Motor neuron (in vitro differentiated cells): Measurements from ENCODE around the gene PLCG1. TPM values are rescaled to one million over a fixed set of nuclear protein-coding genes. Genes with fewer than 3 reads are reported as not detected.

ENCODE experiments used
- ATAC-seq, 8 experiments: fragments of 200-7000 bp; cut with Tn5 transposase; replicated peaks in 6 of 8; 2 replicates each; pipeline ENCODE4 v1.8.0; 2021; ENCODE audit warnings: mild to moderate bottlenecking in 8 of 8, moderate library complexity in 8 of 8
- H3K27ac ChIP-seq, 2 donors: fragments of 250-450 bp; sonication (Bioruptor Pico); 2 replicates each; pipeline ENCODE4 v1.9.0; 2021; ENCODE audit warnings: antibody characterized with exemption in 2 of 2, mild to moderate bottlenecking in 2 of 2, moderate library complexity in 1 of 2
- H3K4me1 ChIP-seq, 2 donors: fragments of 250-450 bp; sonication (Bioruptor Pico); replicated peaks in 1 of 2; 2 replicates each; pipeline ENCODE4 v1.6.1; 2021; ENCODE audit warnings: antibody characterized with exemption in 2 of 2, mild to moderate bottlenecking in 2 of 2, moderate library complexity in 1 of 2
- H3K4me3 ChIP-seq, 5 donors: fragments of 250-450 bp; sonication (Bioruptor Pico); 2 replicates each; pipeline ENCODE4 v1.9.0; 2021; ENCODE audit warnings: antibody characterized with exemption in 5 of 5, mild to moderate bottlenecking in 5 of 5, moderate library complexity in 4 of 5
- WGBS, 10 experiments: fragments of 450-650 bp; shearing (Covaris generic); methylation state at CpG; one replicate each; pipeline ENCODE4 v1.0.0; 2022; 5-methylcytosine and 5-hydroxymethylcytosine counted together
- in situ Hi-C, 9 experiments: fragments of 400-800 bp; cut with MboI; loops; one replicate each; pipeline ENCODE4 v1.15.0; 2021; ENCODE audit warnings: low sequenced_read_pairs in 9 of 9, low pct_unique_long_range_greater_than_20kb in 2 of 9; ENCODE audit not compliant: unreplicated experiment in 9 of 9
- total RNA-seq, 8 experiments: library from RNA; unstranded; fragments of 300-600 nt; gene quantifications; 2 replicates each; pipeline versions ENCODE4 v1.2.3 to v1.2.4, GENCODE V29; 2022

PLCG1 gene
- total RNA-seq, 8 experiments from 2014 or later = 17.4 to 135 (median 83.0) TPM

GRCh38 chr20:41167118-41167470 lies 29.8 kb downstream of the PLCG1 start:
- no peak for ATAC-seq
- H3K4me3 ChIP-seq = no peak overlapping the region
- in situ Hi-C loops = loop anchor here in 2 of 9 experiments (25.0 kb wide), 1 partner anchor 170 kb away; the partner anchor contains the start of gene LPIN3 (in 2 of the 2)
- 67 to 100% (median 100%) methylated on average over 1 to 2 of the region's 3 CpGs; no CpG with 5 or more reads in 7 of the 10 experiments for WGBS, 10 experiments
- H3K4me1 ChIP-seq = no peaks in the 10 kb centered on the region
- H3K27ac ChIP-seq = no peak overlapping the region

- H3K4me1 ChIP-seq = no peaks in the 10 kb centered on the region
- no peak for ATAC-seq
- H3K4me3 ChIP-seq = no peak overlapping the region
- in situ Hi-C loops = loop anchor here in 2 of 9 experiments (25.0 kb wide), 1 partner anchor 170 kb away; the partner anchor contains the start of gene LPIN3 (in 2 of the 2)
- H3K27ac ChIP-seq = no peak overlapping the region
- WGBS, 10 experiments = 80 to 100% (median 90%) methylated on average over 1 to 5 of the region's 11 CpGs; no CpG with 5 or more reads in 6 of the 10 experiments
These were observed 30.3 kb downstream of the PLCG1 start for GRCh38 chr20:41167481-41168253.

DNA sequence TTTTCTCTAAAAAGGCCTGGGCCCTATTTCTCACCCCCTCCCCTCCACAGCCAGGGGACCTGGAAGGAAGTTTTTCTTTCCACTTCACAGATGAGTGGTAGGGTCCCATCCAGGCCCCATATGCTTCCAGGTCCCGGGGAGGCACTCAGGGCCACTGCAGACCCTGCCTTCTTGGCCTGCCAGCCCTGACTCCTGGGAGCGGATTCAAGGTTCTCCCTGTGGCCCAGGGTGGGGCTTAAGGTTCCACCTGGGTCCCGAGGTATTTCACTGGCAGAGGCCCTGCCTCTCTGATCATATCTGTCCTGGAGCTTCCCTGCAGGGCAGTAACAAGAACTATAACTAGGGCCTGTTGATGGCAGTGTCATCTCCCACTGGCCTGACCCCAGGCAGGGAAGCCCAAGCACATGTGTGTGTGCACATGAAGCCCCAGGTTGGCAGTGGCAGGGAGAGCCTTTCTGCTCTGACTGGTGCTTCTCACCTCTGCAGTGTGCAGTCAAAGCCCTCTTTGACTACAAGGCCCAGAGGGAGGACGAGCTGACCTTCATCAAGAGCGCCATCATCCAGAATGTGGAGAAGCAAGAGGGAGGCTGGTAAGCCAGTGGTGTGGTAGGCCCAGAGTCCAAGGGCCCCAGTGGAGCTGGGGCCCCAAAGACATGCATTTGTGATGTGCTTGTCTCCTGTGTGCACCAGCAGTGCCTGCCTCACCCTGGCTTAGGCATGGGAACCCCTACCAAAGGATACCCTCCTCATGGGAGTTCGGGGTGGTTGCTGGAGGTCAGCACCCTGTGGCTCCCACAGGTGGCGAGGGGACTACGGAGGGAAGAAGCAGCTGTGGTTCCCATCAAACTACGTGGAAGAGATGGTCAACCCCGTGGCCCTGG lies 31.2 kb downstream of the PLCG1 start:
- ATAC-seq = no peak
- Histone ChIP-seq H3K4me3 (no peak overlapping the region), H3K4me1 (no peaks in the 10 kb centered on the region), H3K27ac (no peak overlapping the region)
- in situ Hi-C loops = loop anchor here in 2 of 9 experiments (25.0 kb wide), 1 partner anchor 169 kb away; the partner anchor contains the start of gene LPIN3 (in 2 of the 2)
- WGBS, 10 experiments = 96 to 100% (median 100%) methylated on average over 1 to 5 of the region's 10 CpGs; no CpG with 5 or more reads in 5 of the 10 experiments

- no peaks in the 10 kb centered on the region for H3K4me1 ChIP-seq
- H3K4me3 ChIP-seq = no peak overlapping the region
- in situ Hi-C loops = loop anchor here in 2 of 9 experiments (25.0 kb wide), 1 partner anchor 168 kb away; the partner anchor contains the start of gene LPIN3 (in 2 of the 2)
- H3K27ac ChIP-seq = no peak overlapping the region
- no peak for ATAC-seq
- WGBS, 10 experiments = 83 to 100% (median 100%) methylated on average over 1 to 4 of the region's 9 CpGs; no CpG with 5 or more reads in 6 of the 10 experiments
These were observed 31.9 kb downstream of the PLCG1 start for GRCh38 chr20:41169162-41169690.

GRCh38 chr20:41169791-41170351 lies 32.5 kb downstream of the PLCG1 start:
- ATAC-seq = peak in 2 of 8 experiments; percentile 49 to 57
- in situ Hi-C loops = loop anchor here in 7 of 9 experiments (10.0 to 25.0 kb wide), 3 partner anchors 165 to 175 kb away; partner anchors contain the start of gene LPIN3 (in 3 of the 7)
- H3K27ac ChIP-seq = no peak overlapping the region
- no peaks in the 10 kb centered on the region for H3K4me1 ChIP-seq
- H3K4me3 ChIP-seq = no peak overlapping the region
- 20 to 100% (median 91%) methylated on average over 1 to 11 of the region's 14 CpGs; no CpG with 5 or more reads in 4 of the 10 experiments for WGBS, 10 experiments

DNA sequence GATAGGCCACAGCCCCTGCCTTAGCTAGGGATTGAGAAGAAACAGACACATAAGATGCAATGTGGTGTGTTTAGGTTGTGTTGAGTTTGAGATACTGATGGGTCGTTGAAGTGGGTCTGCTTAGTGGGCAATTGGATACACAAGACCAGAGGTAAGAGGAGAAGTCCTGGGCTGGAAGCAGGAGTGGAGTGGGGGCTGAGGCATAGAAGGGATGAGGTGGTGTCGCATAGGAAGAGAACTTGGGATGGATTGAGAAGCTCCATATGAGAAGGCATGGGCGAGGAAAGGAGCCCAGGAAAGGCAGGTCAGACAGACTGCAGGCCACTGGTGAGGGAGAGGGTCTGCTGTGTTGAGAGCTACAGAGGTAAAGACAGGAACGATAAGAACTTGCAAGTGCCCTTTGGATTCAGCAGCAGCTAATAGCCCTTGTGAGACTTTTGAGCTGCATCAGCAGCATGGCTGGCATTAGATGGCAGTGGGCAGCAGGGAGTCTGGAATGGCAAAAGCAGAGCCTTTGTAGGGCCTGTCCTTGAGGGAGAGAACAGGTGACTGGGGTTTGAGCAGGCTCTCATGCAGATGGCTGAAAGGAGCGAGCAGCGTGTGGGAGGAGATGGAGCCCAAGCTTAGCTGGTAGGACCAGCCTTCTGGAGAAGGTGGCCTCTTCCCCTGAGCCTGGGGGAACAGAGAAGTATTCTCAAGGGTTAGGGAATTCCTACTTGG lies 33.2 kb downstream of the PLCG1 start:
- in situ Hi-C loops = loop anchor here in 7 of 9 experiments (10.0 to 25.0 kb wide), 3 partner anchors 164 to 174 kb away; partner anchors contain the start of gene LPIN3 (in 3 of the 7)
- Histone ChIP-seq H3K4me3 (no peak overlapping the region), H3K27ac (no peak overlapping the region), H3K4me1 (no peaks in the 10 kb centered on the region)
- WGBS, 10 experiments = 67 to 100% (median 98%) methylated on average over 1 to 6 of the region's 6 CpGs; no CpG with 5 or more reads in 2 of the 10 experiments
- ATAC-seq = no peak

DNA sequence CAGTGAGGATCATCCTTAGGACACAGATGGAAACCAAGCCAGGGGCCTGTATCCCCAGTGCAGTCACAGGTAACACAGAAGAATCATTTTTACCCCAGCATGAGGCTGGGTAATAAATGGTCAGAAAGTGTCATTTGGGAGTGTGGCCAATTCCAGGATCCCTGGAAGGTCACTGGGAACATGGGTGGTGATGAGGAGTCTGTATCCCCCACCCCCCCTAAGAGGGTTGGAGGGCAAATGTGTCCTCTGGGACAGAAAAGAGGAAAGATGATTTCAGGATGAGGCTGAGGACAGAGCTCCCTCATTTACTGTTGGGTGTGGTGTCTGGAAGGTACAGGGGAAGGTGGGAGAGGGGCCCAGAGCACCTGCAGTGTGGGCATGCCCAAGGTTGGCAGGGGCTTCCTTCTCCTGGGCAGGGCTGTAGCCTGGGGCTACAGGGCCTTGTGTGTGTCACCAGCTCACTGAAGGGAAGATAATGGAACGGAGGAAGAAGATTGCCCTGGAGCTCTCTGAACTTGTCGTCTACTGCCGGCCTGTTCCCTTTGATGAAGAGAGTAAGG lies 34.5 kb downstream of the PLCG1 start:
- no peak overlapping the region for H3K27ac ChIP-seq
- no peak for ATAC-seq
- no peaks in the 10 kb centered on the region for H3K4me1 ChIP-seq
- WGBS, 10 experiments = 10 to 100% (median 79%) methylated on average over 1 to 3 of the region's 3 CpGs; no CpG with 5 or more reads in 5 of the 10 experiments
- H3K4me3 ChIP-seq = no peak overlapping the region
- in situ Hi-C loops = loop anchor here in 7 of 9 experiments (10.0 to 25.0 kb wide), 3 partner anchors 163 to 173 kb away; partner anchors contain the start of gene LPIN3 (in 3 of the 7)

GRCh38 chr20:41172296-41173140 lies 35.2 kb downstream of the PLCG1 start:
- 41 to 92% (median 81%) methylated on average over 2 to 7 of the region's 18 CpGs; no CpG with 5 or more reads in 3 of the 10 experiments for WGBS, 10 experiments
- no peak overlapping the region for H3K4me3 ChIP-seq
- ATAC-seq = peak in 7 of 8 experiments; percentile 4 to 54 (median 48)
- in situ Hi-C loops = loop anchor here in 7 of 9 experiments (10.0 to 25.0 kb wide), 3 partner anchors 162 to 172 kb away; partner anchors contain the start of gene LPIN3 (in 3 of the 7)
- H3K4me1 ChIP-seq = no peaks in the 10 kb centered on the region
- no peak overlapping the region for H3K27ac ChIP-seq

DNA sequence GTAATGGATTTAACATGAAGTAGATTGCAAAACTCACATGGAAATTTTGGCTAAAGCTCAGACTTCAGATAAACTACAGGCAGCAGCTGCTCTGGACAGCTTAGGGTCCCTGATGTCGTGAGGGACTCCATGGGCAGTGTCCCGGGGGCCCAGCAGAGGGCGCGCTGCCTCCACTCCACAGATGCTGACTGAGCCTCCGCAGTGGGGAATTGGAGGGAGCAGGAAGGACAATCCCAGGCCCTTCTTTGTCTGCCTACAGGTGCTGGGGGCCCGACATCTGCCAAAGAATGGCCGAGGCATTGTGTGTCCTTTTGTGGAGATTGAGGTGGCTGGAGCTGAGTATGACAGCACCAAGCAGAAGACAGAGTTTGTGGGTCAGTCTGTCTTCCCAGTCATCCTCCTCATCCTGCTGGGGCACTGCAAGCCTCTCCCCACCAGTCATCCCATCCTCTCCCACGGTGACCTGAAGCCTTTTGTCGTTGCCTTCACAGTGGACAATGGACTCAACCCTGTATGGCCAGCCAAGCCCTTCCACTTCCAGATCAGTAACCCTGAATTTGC lies 35.9 kb downstream of the PLCG1 start:
- WGBS, 10 experiments = 0 to 40% (median 8%) methylated on average over 1 to 9 of the region's 9 CpGs; no CpG with 5 or more reads in 6 of the 10 experiments
- peak; percentile 81 to 97 (median 96) for ATAC-seq
- Histone ChIP-seq H3K27ac (no peak overlapping the region), H3K4me1 (no peaks in the 10 kb centered on the region), H3K4me3 (no peak overlapping the region)
- in situ Hi-C loops = loop anchor here in 7 of 9 experiments (10.0 to 25.0 kb wide), 3 partner anchors 162 to 172 kb away; partner anchors contain the start of gene LPIN3 (in 3 of the 7)

GRCh38 chr20:41173791-41174341 lies 36.5 kb downstream of the PLCG1 start:
- 95 to 100% (median 99%) methylated on average over 1 to 11 of the region's 13 CpGs; no CpG with 5 or more reads in 4 of the 10 experiments for WGBS, 10 experiments
- H3K4me3 ChIP-seq = no peak overlapping the region
- H3K27ac ChIP-seq = no peak overlapping the region
- peaks cover 0 to 4% of the 10 kb centered on the region in 2 donors for H3K4me1 ChIP-seq
- no peak for ATAC-seq
- in situ Hi-C loops = loop anchor here in 7 of 9 experiments (10.0 to 25.0 kb wide), 3 partner anchors 161 to 171 kb away; partner anchors contain the start of gene LPIN3 (in 3 of the 7)
